Colonic mucosa (tissue), 4 donors: Measurements from ENCODE around the gene ZCCHC2. TPM values are rescaled to one million over a fixed set of nuclear protein-coding genes. Genes with fewer than 3 reads are reported as not detected.

Experiments used
- DNase-seq: peaks from one replicate; pipeline ENCODE4 v3.0.0-alpha.2; 2020
- H3K27ac ChIP-seq: fragments of 200-600 bp; one replicate; pipeline ENCODE4 v1.8.0; 2021
- H3K27me3 ChIP-seq: fragments of 200-600 bp; one replicate; pipeline ENCODE4 v1.8.0; 2021
- H3K36me3 ChIP-seq: fragments of 200-600 bp; one replicate; pipeline ENCODE4 v1.8.0; 2021
- H3K4me1 ChIP-seq: fragments of 200-600 bp; one replicate; pipeline ENCODE4 v1.8.0; 2021; ENCODE audit warnings: mild to moderate bottlenecking
- H3K4me3 ChIP-seq: fragments of 200-600 bp; one replicate; pipeline ENCODE4 v1.8.0; 2021
- H3K9ac ChIP-seq, 2 donors: one replicate each; pipeline ENCODE4 v1.7.0; 2013; ENCODE audit warnings: control low read depth in 2 of 2, low read depth in 2 of 2, low read length in 2 of 2
- H3K9me3 ChIP-seq: fragments of 200-600 bp; one replicate; pipeline ENCODE4 v1.8.0; 2021
- CTCF ChIP-seq: fragments of 200-600 bp; IDR thresholded peaks from one replicate; pipeline ENCODE4 v1.8.0; 2022; ENCODE audit warnings: antibody characterized with exemption, mild to moderate bottlenecking
- intact Hi-C: fragments of 100-400 bp; cut with DNase I; formaldehyde crosslinking; loops from one replicate; pipeline ENCODE4 v1.14.1; 2022
- total RNA-seq, 2 donors: library from RNA; stranded (reverse); fragmentation: NEBNext Ultra II Directional in 1 of 2; extraction: Animal tissue kit (Norgen Biotek cat#: 25700) in 1 of 2; gene quantifications; one replicate each; pipeline ENCODE4 v1.2.1, GENCODE V29; 2021
- donor health status: healthy.
- donor health status: DM: no; HTN: no; CAD: no.
- donor health status: DM: no; HTN: no; CAD: no.

ZCCHC2 gene
- total RNA-seq, 2 donors from 2014 or later = 24.7 to 25.7 TPM

GRCh38 chr18:62500174-62500573 lies 22.7 kb upstream of the ZCCHC2 start:
- TF ChIP-seq CTCF = no peak

GRCh38 chr18:62500966-62501591 lies 21.7 kb upstream of the ZCCHC2 start:
- Histone ChIP-seq H3K9me3 (no peaks in the 10 kb centered on the region), H3K4me3 (no peak overlapping the region), H3K27ac (no peak overlapping the region), H3K9ac (no peak overlapping the region), H3K27me3 (no peaks in the 10 kb centered on the region), H3K36me3 (no peaks in the 10 kb centered on the region), H3K4me1 (no peaks in the 10 kb centered on the region)
- TF ChIP-seq CTCF = no peak
- intact Hi-C loops = no loop called here
- DNase-seq = no peak

More at GRCh38 chr18:62500174-62500573, 22.7 kb upstream of the ZCCHC2 start:
- H3K27ac ChIP-seq = no peak overlapping the region
- H3K9me3 ChIP-seq = no peaks in the 10 kb centered on the region
- H3K27me3 ChIP-seq = no peaks in the 10 kb centered on the region
- DNase-seq = no peak
- intact Hi-C loops = no loop called here
- H3K4me3 ChIP-seq = no peak overlapping the region
- no peaks in the 10 kb centered on the region for H3K4me1 ChIP-seq
- H3K9ac ChIP-seq = no peak overlapping the region
- H3K36me3 ChIP-seq = no peaks in the 10 kb centered on the region

GRCh38 chr18:62505669-62506494 lies 16.9 kb upstream of the ZCCHC2 start:
- no peak for DNase-seq
- intact Hi-C loops = no loop called here

GRCh38 chr18:62506495-62507143 lies 16.2 kb upstream of the ZCCHC2 start:
- peak overlapping the region; percentile 21 for H3K27ac ChIP-seq
- H3K36me3 ChIP-seq = no peaks in the 10 kb centered on the region
- DNase-seq = no peak
- H3K27me3 ChIP-seq = no peaks in the 10 kb centered on the region
- no peaks in the 10 kb centered on the region for H3K9me3 ChIP-seq
- no peak for TF ChIP-seq CTCF
- intact Hi-C loops = no loop called here
- H3K4me3 ChIP-seq = peak overlapping the region; percentile 2
- H3K9ac ChIP-seq = peak overlapping the region; percentile 64 to 74
- no peaks in the 10 kb centered on the region for H3K4me1 ChIP-seq

More at GRCh38 chr18:62505669-62506494, 16.9 kb upstream of the ZCCHC2 start:
- Histone ChIP-seq H3K4me3 (peak overlapping the region; percentile 2), H3K27me3 (no peaks in the 10 kb centered on the region), H3K9ac (peak overlapping the region in 1 of 2 donors; percentile 74), H3K4me1 (no peaks in the 10 kb centered on the region), H3K9me3 (no peaks in the 10 kb centered on the region), H3K36me3 (no peaks in the 10 kb centered on the region), H3K27ac (peak overlapping the region; percentile 21)
- no peak for TF ChIP-seq CTCF

- Histone ChIP-seq H3K4me3 (no peak overlapping the region), H3K9ac (no peak overlapping the region), H3K27ac (no peak overlapping the region), H3K4me1 (no peaks in the 10 kb centered on the region), H3K9me3 (no peaks in the 10 kb centered on the region), H3K36me3 (no peaks in the 10 kb centered on the region), H3K27me3 (no peaks in the 10 kb centered on the region)
- TF ChIP-seq CTCF = no peak
- DNase-seq = no peak
- intact Hi-C loops = no loop called here
Measured at GRCh38 chr18:62509779-62510178, 13.0 kb upstream of the ZCCHC2 start.
